ENCODE results near the gene ELK4.

The ELK4 gene

GRCh38 chr1:205631768-205632668 is at the start of gene ELK4:
TSS of gene ELK4 (minus strand) at chr1:205632011. CDS start at chr1:205623882, 8,129 bp downstream.
- DNase-seq (ENCODE audit: low spot score) = peak; percentile 99

GRCh38 chr1:205681364-205681763 is 49.6 kb upstream of the ELK4 start:
- DNase-seq (ENCODE audit: low spot score) = peak; percentile 43

DNA sequence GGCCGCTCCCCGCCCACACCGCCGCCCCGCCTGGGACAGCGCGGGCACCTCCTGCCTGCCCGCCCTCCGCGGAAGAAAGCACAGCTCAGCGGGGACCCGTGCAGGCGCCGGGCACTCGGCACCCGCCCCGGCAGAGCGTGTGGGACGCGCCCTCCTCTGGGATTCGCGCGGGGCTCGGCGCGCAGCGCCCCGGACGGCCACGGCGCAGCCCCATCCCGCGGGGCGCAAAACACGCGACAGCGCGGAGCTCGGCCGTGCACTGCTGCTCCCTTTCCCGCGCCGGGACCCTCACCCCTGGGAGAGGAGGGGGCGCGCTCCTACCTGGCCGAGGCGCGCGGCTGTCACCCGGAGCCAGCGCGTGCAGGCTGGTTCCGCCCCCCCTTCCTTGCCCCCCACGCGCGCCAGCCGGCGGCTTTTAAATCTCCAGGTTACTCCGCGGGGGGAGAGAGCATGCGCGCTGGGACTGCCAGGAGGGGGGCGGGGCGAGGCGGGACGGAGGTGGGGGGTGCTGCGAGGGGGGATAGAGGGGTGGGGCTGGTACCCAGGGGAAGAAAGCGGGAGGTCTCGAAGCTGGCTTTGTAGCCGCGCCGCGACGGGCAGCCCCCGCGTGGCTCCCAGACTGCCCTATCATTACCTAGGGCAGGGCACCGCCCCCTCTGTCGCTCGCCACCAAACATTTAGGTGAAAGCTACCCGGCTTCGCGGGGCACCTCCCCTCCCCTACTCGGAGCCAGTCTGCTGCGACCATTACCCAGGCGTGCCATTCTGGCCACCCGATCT is 48.5 kb upstream of the ELK4 start, which contains the start of gene SLC45A3:
Gene SLC45A3, minus strand, starts transcription at position 437 of the 779 bp plus-strand sequence. CDS start 15,853 bp downstream, outside the sequence.
- DNase-seq (ENCODE audit: low spot score) = peak; percentile 73

GRCh38 chr1:205678286-205679111 is 46.7 kb upstream of the ELK4 start:
- DNase-seq (ENCODE audit: low spot score) = peak; percentile 51

GRCh38 chr1:205677167-205677566 is 45.4 kb upstream of the ELK4 start:
- no peak for DNase-seq (ENCODE audit: low spot score)

DNA sequence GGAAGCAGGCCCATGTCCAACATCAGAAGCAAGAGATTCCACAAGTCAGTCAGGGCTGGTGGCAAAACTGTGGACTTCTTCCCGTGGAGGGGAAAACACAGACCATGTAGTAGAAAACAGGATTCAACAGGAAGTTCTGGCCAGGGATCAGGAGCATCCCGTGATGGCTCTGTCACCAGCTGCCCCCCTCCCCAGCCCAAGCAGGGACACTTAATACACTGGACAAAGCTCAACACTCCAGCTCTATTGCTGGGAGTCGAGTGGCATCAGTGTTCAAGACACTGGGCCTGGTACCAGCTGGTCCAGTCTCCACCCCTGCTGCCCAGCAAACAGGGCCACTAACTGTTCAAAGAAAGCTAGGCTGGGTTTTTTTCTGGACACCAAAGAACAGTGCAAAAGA is 44.8 kb upstream of the ELK4 start:
- DNase-seq (ENCODE audit: low spot score) = peak; percentile 36

DNA sequence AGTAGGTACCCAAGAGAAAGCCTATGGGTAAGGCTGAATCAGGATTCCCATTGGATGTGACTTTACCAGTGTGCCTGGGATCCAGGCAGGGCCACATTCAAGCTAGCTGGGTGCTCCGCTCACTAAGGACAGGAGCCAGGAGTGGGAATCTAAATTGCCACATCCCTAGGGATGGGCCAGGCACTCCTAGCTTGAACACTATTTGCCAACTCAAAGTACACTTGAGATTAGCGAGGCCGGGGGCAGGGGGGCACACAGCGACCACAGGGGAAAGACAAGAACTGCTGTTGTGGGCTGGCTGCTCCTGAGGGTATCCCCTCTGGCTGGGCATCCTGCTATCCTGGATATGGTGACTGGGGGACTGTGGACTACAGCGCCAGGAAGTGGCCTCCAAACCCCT is 44.2 kb upstream of the ELK4 start:
- no peak for DNase-seq (ENCODE audit: low spot score)

GRCh38 chr1:205675247-205675646 is 43.4 kb upstream of the ELK4 start:
- DNase-seq (ENCODE audit: low spot score) = no peak

DNA sequence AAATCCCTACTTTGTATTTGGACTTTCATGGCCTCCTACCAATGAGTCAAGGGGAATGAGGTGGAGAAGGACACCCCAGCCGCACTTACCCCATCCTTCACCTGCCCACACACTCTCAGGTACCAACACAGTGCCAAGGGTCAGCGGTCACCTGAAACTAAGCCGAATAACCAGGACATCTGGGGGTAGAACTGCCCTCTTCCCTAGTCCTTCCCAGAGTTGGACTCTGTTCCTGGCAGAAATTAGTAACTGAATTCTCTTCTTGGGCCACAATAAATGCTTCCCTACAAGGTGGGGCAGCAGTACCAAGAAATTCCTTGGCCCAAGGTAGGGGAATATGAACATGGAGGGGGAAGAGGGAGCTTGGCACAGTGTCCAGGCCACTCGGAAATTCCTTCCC is 41.2 kb upstream of the ELK4 start:
- no peak for DNase-seq (ENCODE audit: low spot score)

DNA sequence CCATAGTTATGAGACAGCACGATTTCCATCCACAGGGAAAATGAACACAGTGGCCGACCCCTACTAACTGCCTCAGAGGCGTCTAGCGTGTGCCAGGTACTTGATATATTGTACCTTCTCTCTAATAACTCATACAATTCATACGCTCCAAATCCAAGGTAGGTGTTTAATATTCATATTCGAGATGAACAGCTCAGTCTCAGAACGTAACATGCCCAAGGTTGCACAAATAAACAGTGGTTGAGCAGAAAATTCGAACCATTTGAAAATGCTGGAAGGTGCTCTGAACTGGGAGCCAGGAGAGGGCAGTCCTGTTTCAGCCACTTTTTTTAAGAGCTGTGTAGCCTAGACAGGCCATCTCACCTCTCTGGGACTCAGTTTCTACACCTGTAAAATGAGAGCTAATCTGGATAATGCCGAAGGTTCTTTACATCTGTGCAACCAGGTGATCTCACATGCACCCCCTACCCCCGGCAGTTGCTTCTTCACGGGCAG is 40.6 kb upstream of the ELK4 start:
- peak; percentile 38 for DNase-seq (ENCODE audit: low spot score)

DNA sequence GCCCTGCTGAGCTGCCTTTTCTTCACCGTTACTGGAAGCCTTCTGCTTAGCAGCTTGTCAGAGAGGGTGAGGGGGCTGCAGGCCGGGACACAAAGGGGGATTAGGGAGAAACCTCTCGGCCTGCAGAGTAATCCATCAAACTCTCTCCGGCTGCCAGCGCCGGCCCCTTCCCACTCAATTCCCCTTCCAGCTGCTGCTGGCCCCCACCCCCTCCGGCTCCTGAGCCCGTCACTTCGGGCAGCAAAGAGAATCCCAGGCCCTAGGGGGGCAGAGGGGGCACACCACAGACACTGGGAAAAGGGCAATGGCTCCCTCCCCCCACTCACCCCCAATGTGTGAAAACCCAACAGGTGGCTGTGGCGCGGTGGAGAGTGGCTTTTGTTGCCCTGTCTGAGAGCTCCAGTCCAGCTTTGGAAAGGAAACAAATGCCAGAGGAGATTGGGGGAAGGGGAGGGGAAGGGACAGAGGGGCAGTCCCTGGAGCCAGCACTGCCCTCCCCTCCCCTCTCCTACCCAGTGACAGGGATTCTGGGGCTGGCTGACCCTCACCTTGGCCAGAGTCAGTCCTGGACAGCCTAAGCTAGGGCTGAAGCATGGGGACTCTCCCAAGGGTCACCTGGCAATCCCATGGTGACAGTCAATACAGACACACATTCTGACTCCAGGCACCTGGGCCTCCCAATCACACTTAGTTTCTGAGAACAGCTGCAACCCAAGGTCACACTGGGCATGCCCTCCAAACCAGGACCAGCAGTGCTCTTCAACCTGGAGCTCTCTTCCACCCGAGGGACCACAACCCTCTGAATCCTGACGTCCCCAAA is 39.0 kb upstream of the ELK4 start:
- peak; percentile 89 for DNase-seq (ENCODE audit: low spot score)

GRCh38 chr1:205670150-205670446 is 38.3 kb upstream of the ELK4 start:
- DNase-seq (ENCODE audit: low spot score) = peak; percentile 52

- peak; percentile 59 for DNase-seq (ENCODE audit: low spot score)
These were observed 37.7 kb upstream of the ELK4 start for GRCh38 chr1:205669341-205670149.

DNA sequence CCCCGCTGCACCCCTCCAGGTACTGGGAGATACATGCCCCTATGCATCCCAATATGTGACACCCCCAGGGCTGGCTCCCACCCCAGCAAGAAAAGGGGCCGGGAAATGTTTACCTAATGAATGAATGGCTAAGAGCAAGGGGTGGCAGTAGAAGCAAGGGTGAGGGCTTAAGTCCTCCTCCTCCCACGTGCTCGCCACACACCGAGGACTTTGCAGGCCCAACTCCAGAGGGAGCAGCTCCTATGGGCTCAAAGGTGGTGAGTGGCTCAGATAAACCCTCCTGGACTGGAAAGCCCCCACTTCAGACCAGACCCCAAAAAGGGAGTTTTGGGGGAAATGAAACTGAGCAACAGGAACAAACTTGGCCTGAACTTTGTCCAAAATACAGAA is 37.1 kb upstream of the ELK4 start:
- DNase-seq (ENCODE audit: low spot score) = peak; percentile 51

DNA sequence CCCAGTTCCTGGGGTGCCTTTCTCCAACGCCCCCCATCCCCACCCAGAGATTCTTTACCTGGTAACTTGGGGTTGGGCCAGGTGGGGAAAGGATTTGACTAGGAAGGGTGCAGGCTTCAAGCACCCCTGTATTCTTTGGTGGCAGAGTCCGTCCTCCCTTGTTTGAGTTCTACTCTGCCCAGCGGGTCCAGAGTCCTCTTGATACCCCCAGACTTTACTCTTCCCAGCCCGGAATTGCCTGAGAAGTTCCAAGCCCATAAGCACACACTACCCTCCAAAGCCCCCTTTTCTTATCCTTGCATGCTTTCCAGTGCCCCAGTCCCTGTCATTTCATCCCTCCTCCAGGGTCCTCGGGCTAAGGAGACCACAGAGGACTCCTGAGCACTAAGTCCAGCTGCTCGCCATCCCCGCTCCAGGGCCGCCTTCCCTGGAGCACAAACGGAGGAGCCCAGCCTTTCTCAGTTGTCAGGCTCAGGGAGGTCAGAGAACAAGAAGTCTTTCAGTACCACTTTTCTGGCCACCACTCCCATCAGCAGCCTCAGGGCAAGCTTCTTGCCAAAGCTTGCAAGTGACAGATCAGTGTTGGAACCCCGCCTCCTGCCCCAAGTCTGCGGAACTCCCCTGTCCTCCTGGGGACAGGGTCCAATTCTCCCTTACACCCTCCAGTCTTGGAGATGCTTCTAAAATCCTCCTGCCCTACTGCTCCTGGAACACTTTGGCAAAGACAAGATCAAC is 36.3 kb upstream of the ELK4 start:
- DNase-seq (ENCODE audit: low spot score) = peak; percentile 58

DNA sequence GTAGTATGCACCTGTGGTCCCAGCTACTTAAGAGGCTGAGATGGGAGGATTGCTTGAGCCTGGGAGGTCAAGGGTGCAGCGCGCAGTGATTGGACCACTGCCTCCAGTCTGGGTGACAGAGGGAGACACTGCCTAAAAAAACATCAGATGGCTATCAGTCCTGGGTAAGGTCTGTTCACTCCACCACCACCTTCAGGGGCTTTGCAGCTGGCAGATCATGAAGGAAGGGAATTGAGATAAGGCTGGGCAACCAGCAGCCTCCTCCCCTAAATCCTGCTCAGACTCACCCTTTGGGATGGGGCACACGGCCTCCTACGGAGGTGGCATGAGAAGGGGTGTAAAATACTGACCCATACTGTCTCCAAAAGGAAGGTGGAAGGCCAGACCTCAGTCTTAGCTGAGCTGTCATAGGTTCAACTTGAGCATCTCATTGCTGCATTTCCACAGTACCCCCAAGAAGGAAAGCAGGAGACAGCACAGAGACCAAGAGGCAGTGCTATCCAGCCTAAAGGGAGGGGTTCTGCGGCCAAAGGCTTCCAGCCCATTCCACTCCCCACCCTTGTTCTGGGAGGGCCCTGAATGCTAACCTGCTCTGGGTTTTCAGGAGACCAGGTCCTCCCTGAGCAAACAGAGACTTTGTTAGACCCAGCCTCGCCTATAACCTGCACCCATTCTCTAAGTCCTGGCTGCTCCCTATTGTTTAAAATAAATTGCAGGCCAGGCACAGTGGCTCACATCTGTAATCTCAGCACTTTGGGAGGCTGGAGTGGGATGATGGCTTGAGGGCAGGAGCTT is 34.8 kb upstream of the ELK4 start:
- DNase-seq (ENCODE audit: low spot score) = no peak

GRCh38 chr1:205665201-205666045 is 33.6 kb upstream of the ELK4 start:
- DNase-seq (ENCODE audit: low spot score) = no peak

Data from ecto neural progenitor cell (in vitro differentiated cells).